HepG2 (cell line): ENCODE measurements around the gene VAC14. TPM values are rescaled to one million over a fixed set of nuclear protein-coding genes. Genes with fewer than 3 reads are reported as not detected.

Experiments used
- EED ChIP-seq: sonication (generic); formaldehyde crosslinking; IDR thresholded peaks from 2 replicates; pipeline ENCODE4 v1.5.0; 2020; ENCODE audit warnings: mild to moderate bottlenecking, missing genetic modification reagents
- ERF ChIP-seq: IDR thresholded peaks from 2 replicates; pipeline ENCODE4 v1.6.1; 2018; ENCODE audit warnings: missing biosample characterization, missing genetic modification reagents
- FIP1L1 ChIP-seq: fragments of 200-400 bp; formaldehyde crosslinking; IDR thresholded peaks from 2 replicates; pipeline ENCODE4 v1.6.1; 2018; ENCODE audit warnings: low read depth, mild to moderate bottlenecking, low read length, moderate library complexity, borderline replicate concordance; ENCODE audit not compliant: insufficient read depth
- FOXK2 ChIP-seq: fragments of 450-650 bp; IDR thresholded peaks from 2 replicates; pipeline ENCODE4 v1.6.1; 2016
- KLF6 ChIP-seq: IDR thresholded peaks from 2 replicates; pipeline ENCODE4 v1.8.0; 2016; ENCODE audit warnings: missing biosample characterization, missing genetic modification reagents
- KLF9 ChIP-seq: IDR thresholded peaks from 2 replicates; pipeline ENCODE4 v1.6.1; 2016; ENCODE audit warnings: low read depth
- MYNN ChIP-seq: sonication (generic); formaldehyde crosslinking; IDR thresholded peaks from 2 replicates; pipeline ENCODE4 v1.4.0; 2020; ENCODE audit warnings: mild to moderate bottlenecking, low read depth, missing genetic modification reagents
- PAX8 ChIP-seq: sonication (generic); formaldehyde crosslinking; IDR thresholded peaks from 2 replicates; pipeline ENCODE4 v1.8.0; 2022; ENCODE audit warnings: mild to moderate bottlenecking, missing genetic modification reagents, borderline replicate concordance
- SIN3A ChIP-seq: IDR thresholded peaks from 2 replicates; pipeline ENCODE4 v1.6.1; 2011; ENCODE audit warnings: low read depth, mild to moderate bottlenecking, control low read depth, low read length, borderline replicate concordance
- TOE1 ChIP-seq: sonication (generic); formaldehyde crosslinking; IDR thresholded peaks from 2 replicates; pipeline ENCODE4 v1.4.0; 2020; ENCODE audit warnings: mild to moderate bottlenecking, missing genetic modification reagents
- ZBTB20 ChIP-seq: sonication (generic); formaldehyde crosslinking; IDR thresholded peaks from 2 replicates; pipeline ENCODE4 v1.8.1; 2023; ENCODE audit warnings: missing genetic modification reagents, low read depth, mild to moderate bottlenecking, borderline replicate concordance
- ZFP41 ChIP-seq: sonication (generic); formaldehyde crosslinking; IDR thresholded peaks from 2 replicates; pipeline ENCODE4 v1.4.0; 2020; ENCODE audit warnings: mild to moderate bottlenecking, missing genetic modification reagents, borderline replicate concordance
- ZNF337 ChIP-seq: sonication (generic); formaldehyde crosslinking; IDR thresholded peaks from 2 replicates; pipeline ENCODE4 v1.5.1; 2020; ENCODE audit warnings: missing genetic modification reagents, low read depth, mild to moderate bottlenecking, borderline replicate concordance
- ZNF383 ChIP-seq: sonication (generic); formaldehyde crosslinking; IDR thresholded peaks from 2 replicates; pipeline ENCODE4 v1.4.0; 2020; ENCODE audit warnings: missing genetic modification reagents, mild to moderate bottlenecking, borderline replicate concordance
- ZNF782 ChIP-seq: sonication (generic); formaldehyde crosslinking; IDR thresholded peaks from 2 replicates; pipeline ENCODE4 v1.4.0; 2020; ENCODE audit warnings: missing genetic modification reagents, mild to moderate bottlenecking, borderline replicate concordance
- polyA plus RNA-seq, 8 experiments: library from polyadenylated mRNA; depleted of rRNA in 3 of 8; stranded (reverse) in 7 of 8; unstranded in 1 of 8; fragments of >200 nt; fragmentation: Illumina TruSeq in 4 of 8; extraction: Trizol in 4 of 8; gene quantifications; 2 replicates each; pipeline versions ENCODE4 v1.2.1 to v1.2.3, GENCODE V29; 2011 to 2016; ENCODE audit warnings: low read depth in 4 of 8, missing spikeins in 1 of 8, mixed read lengths in 1 of 8; ENCODE audit not compliant: insufficient read depth in 1 of 8
- total RNA-seq, 5 experiments: library from RNA; depleted of rRNA; stranded (reverse); fragments of >200 nt; fragmentation: Illumina TruSeq; extraction: Trizol; gene quantifications; 2 replicates each; pipeline ENCODE4 v1.2.3, GENCODE V29; 2016; ENCODE audit warnings: low read depth in 1 of 5
- TF ChIP-seq, protein P1 (sequence below), 2 experiments: sonication (generic) in 1 of 2; formaldehyde crosslinking in 1 of 2; IDR thresholded peaks; 2 replicates each; pipeline versions ENCODE4 v1.5.1 to v1.6.1; 2011 to 2020; ENCODE audit warnings: borderline replicate concordance in 1 of 2, low read depth in 1 of 2, low read length in 1 of 2, mild to moderate bottlenecking in 1 of 2, missing genetic modification reagents in 1 of 2, moderate library complexity in 1 of 2
- TF ChIP-seq, protein P2 (sequence below): sonication (generic); formaldehyde crosslinking; IDR thresholded peaks from 2 replicates; pipeline ENCODE4 v1.4.0; 2020; ENCODE audit warnings: missing genetic modification reagents, borderline replicate concordance

VAC14 gene
- total and polyA plus RNA-seq, 2 of the 13 experiments (the other 11 are each of a cell fraction or from before 2014, with no cell fraction given), result 23.5 to 24.6 TPM

DNA sequence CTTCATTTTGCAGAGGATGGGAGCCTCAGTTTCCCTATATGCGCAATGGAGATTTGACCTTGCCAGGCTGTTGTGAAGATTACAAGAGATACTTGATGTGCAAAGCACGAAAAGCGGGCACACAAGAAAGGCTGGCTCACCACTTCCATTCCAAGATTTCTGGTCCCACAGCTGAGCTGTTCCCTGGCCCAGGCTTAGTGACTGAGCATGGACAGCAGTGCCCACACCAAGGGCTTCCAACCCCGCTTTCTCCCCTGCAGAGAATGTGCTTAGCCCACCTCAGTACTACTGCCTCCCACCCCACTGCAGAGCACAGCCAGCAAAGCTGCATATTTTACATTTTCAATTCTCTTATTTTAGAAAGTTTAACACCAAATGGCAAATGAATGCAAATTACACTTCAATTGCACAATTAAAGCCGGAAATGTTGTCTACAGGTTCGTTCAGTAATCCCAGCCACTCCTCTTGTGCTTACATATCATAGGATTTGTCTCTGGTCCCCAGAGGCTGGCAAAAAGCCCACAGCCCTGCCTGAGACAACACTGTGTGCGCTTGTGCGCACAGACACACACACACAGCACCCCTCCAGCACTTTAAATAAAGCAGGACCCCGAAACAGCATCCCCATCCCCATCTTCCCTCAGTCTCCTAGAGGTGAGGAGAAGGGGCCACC lies 51.8 kb downstream of the VAC14 start (continued):
- TF ChIP-seq, protein P1, sequence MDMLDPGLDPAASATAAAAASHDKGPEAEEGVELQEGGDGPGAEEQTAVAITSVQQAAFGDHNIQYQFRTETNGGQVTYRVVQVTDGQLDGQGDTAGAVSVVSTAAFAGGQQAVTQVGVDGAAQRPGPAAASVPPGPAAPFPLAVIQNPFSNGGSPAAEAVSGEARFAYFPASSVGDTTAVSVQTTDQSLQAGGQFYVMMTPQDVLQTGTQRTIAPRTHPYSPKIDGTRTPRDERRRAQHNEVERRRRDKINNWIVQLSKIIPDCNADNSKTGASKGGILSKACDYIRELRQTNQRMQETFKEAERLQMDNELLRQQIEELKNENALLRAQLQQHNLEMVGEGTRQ (IDR thresholded peaks at IDR 0.05; ENCODE audit: low read depth, low read length), result no peak
- TF ChIP-seq, protein P1 (CRISPR knock-in tag; IDR thresholded peaks at IDR 0.05; ENCODE audit: borderline replicate concordance), result no peak
- TF ChIP-seq EED (CRISPR knock-in tag) (0 out of 2 replicates have a peak, but pooled peaks have one; percentile 13), PAX8 (CRISPR knock-in tag) (no peak), ZBTB20 (no peak), KLF6 (CRISPR knock-in tag) (no peak), TOE1 (no peak), ZFP41 (CRISPR knock-in tag) (no peak), ERF (CRISPR knock-in tag) (no peak), SIN3A (no peak), ZNF782 (CRISPR knock-in tag) (no peak), MYNN (no peak; the same call in 1 of the 2 replicates), ZNF337 (CRISPR knock-in tag) (no peak), KLF9 (no peak), ZNF383 (CRISPR knock-in tag) (0 out of 2 replicates have a peak, but pooled peaks have one; percentile 40), FOXK2 (no peak), FIP1L1 (no peak)
- TF ChIP-seq, protein P2, sequence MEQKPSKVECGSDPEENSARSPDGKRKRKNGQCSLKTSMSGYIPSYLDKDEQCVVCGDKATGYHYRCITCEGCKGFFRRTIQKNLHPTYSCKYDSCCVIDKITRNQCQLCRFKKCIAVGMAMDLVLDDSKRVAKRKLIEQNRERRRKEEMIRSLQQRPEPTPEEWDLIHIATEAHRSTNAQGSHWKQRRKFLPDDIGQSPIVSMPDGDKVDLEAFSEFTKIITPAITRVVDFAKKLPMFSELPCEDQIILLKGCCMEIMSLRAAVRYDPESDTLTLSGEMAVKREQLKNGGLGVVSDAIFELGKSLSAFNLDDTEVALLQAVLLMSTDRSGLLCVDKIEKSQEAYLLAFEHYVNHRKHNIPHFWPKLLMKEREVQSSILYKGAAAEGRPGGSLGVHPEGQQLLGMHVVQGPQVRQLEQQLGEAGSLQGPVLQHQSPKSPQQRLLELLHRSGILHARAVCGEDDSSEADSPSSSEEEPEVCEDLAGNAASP (CRISPR knock-in tag), result no peak
